ENCODE results near the gene PRKAG2. TPM values are rescaled to one million over a fixed set of nuclear protein-coding genes. Genes with fewer than 3 reads are reported as not detected.

The PRKAG2 gene
- total and polyA plus RNA-seq, 8 donors, result 7.4 to 16.7 (median 9.2) TPM

GRCh38 chr7:151711435-151711872 lies 165.5 kb downstream of the PRKAG2 start:
- no peaks in the 10 kb centered on the region for H3K36me3 ChIP-seq
- ATAC-seq, result no peak
- H3K27ac ChIP-seq, result no peak overlapping the region
- H3K27me3 ChIP-seq, result no peaks in the 10 kb centered on the region
- H3K4me1 ChIP-seq, result peaks cover 2 to 8% (median 7%) of the 10 kb centered on the region in 3 donors
- TF ChIP-seq CTCF (IDR thresholded peaks at IDR 0.05), result no peak
- intact Hi-C loops (cut with DNase I), result no loop called here
- no peak for DNase-seq
- H3K9me3 ChIP-seq, result no peaks in the 10 kb centered on the region
- no peak overlapping the region for H3K4me3 ChIP-seq
- 92 to 98% methylated on average over 3 of the region's 3 CpGs for WGBS, 2 donors
- no peak for FAIRE-seq

DNA sequence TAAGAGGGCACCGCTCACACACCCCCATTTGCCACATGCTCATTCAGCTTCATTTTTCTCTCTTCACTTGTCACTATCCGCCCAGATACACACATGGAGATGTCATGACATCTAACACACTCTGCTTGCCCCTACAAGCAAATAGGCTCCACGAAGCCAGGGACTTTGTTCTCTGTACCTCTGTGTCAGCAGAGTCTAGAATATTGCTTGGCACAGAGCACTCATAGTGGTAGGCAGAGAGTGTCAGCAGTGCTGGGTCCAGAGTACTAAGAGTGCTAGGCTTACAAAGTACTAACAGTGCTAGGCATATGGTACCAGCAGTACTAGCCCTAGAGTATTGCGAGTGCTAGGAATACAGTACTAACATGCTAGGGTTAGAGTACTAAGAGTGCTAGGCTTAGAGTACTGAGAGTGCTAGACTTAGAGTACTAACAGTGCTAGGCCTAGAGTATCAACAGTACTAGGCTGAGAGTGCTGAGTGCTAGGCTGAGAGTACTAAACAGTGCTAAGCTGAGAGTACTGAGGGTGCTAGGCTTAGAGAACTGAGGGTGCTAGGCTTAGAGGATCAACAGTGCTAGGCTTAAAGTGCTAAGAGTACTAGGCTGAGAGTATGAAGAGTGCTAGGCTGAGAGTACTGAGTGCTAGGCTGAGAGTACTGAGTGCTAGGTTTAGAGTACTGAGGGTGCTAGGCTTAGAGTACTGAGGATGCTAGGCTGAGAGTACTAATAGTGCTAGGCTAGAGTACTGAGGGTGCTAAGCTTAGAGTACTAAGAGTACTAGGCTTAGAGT lies 166.1 kb downstream of the PRKAG2 start:
- Histone ChIP-seq H3K4me3 (no peak overlapping the region), H3K36me3 (no peaks in the 10 kb centered on the region), H3K27ac (no peak overlapping the region), H3K9me3 (no peaks in the 10 kb centered on the region), H3K4me1 (peaks cover 3 to 6% (median 5%) of the 10 kb centered on the region in 3 donors), H3K27me3 (no peaks in the 10 kb centered on the region)
- DNase-seq (no peak), FAIRE-seq (no peak), ATAC-seq (no peak)
- TF ChIP-seq CTCF (IDR thresholded peaks at IDR 0.05), result no peak
- 96 to 97% methylated on average over 4 of the region's 4 CpGs for WGBS, 2 donors
- intact Hi-C loops (cut with DNase I), result no loop called here

DNA sequence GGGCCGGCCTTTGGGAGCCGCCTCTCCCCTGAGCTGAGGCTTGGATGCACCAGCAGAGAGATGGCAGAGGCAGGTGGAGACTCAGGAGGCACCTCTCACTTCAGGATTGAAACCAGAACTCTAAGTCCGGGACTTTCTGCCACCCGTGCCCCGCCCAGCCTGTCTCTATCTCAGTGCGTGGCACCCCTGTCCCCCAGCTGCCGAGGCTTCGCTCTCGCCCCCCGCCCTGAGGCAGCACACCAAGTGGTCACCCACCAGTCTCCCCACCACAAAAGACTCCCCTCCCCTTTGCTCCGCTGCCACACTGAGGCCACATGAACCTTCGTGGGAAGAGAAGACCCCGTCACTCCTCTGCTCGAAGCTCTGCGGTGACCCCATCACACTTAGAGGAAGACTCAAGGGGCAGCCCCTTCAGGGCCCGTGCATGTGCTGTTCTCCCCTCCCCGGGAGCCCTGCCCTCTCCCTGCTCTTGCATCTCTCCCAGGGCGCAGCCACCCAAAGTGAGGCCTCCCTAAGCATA lies 166.7 kb downstream of the PRKAG2 start:
- H3K4me1 ChIP-seq, result peaks cover 0 to 10% (median 6%) of the 10 kb centered on the region in 3 donors
- no peaks in the 10 kb centered on the region for H3K36me3 ChIP-seq
- no peaks in the 10 kb centered on the region for H3K9me3 ChIP-seq
- no peaks in the 10 kb centered on the region for H3K27me3 ChIP-seq
- no peak overlapping the region for H3K4me3 ChIP-seq
- DNase-seq, result peak in 2 of 6 donors; percentile 9 to 51
- intact Hi-C loops (cut with DNase I), result no loop called here
- WGBS, 2 donors, result 96 to 98% methylated on average over 14 to 18 of the region's 18 CpGs
- no peak for ATAC-seq
- no peak for TF ChIP-seq CTCF (IDR thresholded peaks at IDR 0.05)
- no peak for FAIRE-seq
- H3K27ac ChIP-seq, result no peak overlapping the region

DNA sequence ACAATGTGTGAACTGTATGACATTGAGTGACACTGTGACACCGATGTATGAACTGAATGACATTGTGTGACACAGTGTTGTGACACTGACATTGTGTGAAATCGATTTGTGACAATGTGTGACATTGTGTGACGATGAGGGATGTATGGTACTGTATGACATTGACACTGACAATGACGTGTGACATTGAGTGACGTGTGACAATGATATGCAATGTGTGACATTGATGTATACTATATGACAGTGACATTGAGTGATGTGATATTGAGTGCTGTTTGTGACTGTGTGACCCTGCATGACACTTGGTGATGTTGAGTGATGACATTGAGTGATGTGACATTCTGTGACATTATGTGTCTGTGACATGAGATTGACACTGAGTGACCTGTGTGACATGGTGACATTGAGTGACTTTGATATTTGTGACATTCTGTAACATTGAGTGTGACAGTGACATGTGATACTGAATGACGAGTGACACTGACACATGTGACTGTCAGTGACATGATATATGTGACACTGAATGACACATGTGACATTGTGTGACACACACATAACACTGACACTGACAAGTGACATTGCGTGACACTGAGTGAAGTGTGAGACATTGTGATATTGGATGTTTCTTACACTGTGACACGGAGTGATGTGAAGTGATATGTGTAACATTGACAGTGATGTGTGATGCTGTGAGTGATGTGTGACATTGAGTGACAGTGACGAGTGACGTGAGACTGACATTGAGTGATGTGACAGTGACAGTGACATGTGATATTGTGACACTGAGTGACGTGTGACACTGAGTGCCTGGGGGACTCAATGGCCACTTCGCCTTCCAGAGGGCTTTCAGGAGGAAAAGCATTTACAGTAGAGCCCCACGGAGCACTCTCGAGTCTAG lies 167.5 kb downstream of the PRKAG2 start:
- Histone ChIP-seq H3K36me3 (no peaks in the 10 kb centered on the region), H3K9me3 (no peaks in the 10 kb centered on the region), H3K27me3 (no peaks in the 10 kb centered on the region), H3K27ac (no peak overlapping the region), H3K4me1 (peaks cover 0 to 10% (median 6%) of the 10 kb centered on the region in 3 donors), H3K4me3 (no peak overlapping the region)
- intact Hi-C loops (cut with DNase I), result no loop called here
- DNase-seq (no peak), ATAC-seq (no peak), FAIRE-seq (no peak)
- 94 to 97% methylated on average over 14 of the region's 14 CpGs for WGBS, 2 donors
- TF ChIP-seq CTCF (IDR thresholded peaks at IDR 0.05), result no peak
